ENCODE results near the gene FREM3.

Gene FREM3

GRCh38 chr4:143616771-143617170 lies 83.7 kb downstream of the FREM3 start:
- Histone ChIP-seq H3K27me3 (ENCODE audit: control insufficient read depth in 1 of 2, insufficient read depth in 1 of 2, low read length in 2 of 2) (peaks cover 0 to 32% of the 10 kb centered on the region in 2 experiments), H4K8ac (ENCODE audit: low read length) (no peak overlapping the region), H4K91ac (ENCODE audit: low read length) (no peak overlapping the region), H3K9ac (ENCODE audit: low read length) (no peak overlapping the region), H3K4me1 (ENCODE audit: control insufficient read depth, insufficient read depth, low read depth, low read length) (no peaks in the 10 kb centered on the region), H3K4me2 (ENCODE audit: low read length, poor library complexity, severe bottlenecking) (no peak overlapping the region), H2AFZ (ENCODE audit: low read depth, low read length) (no peak overlapping the region), H3K27ac (ENCODE audit: low read length, poor library complexity, severe bottlenecking) (no peak overlapping the region), H3K18ac (ENCODE audit: low read depth in 1 of 2, low read length in 2 of 2) (no peak overlapping the region), H2AK5ac (ENCODE audit: low read length, severe bottlenecking) (no peak overlapping the region), H3K9me3 (ENCODE audit: control insufficient read depth, low read length) (no peaks in the 10 kb centered on the region), H3K4me3 (ENCODE audit: insufficient read depth in 1 of 2, low read depth in 1 of 2, low read length in 2 of 2) (no peak overlapping the region), H3K79me1 (replicated peaks; ENCODE audit: low read length, poor library complexity, severe bottlenecking) (no peaks in the 10 kb centered on the region), H2BK12ac (ENCODE audit: low read length in 2 of 2) (no peak overlapping the region), H2BK5ac (ENCODE audit: low read depth, low read length, poor library complexity, severe bottlenecking) (no peak overlapping the region), H2BK120ac (ENCODE audit: low read depth, low read length) (no peak overlapping the region), H3K4ac (ENCODE audit: low read depth in 1 of 2, low read length in 2 of 2) (no peak overlapping the region), H3K36me3 (ENCODE audit: control insufficient read depth in 1 of 2, insufficient read depth in 2 of 2, low read depth in 1 of 2, low read length in 2 of 2) (no peaks in the 10 kb centered on the region), H3K23ac (ENCODE audit: low read length in 2 of 2) (no peak overlapping the region), H3K14ac (ENCODE audit: low read length in 2 of 2) (no peak overlapping the region), H2BK15ac (ENCODE audit: low read depth, poor library complexity, severe bottlenecking) (no peak overlapping the region)
- WGBS, result 95% methylated on average over 8 of the region's 8 CpGs
- DNase-seq, result no peak

- 54% methylated on average over 4 of the region's 4 CpGs for WGBS
- Histone ChIP-seq H2BK5ac (ENCODE audit: low read depth, low read length, poor library complexity, severe bottlenecking) (no peak overlapping the region), H3K4ac (ENCODE audit: low read depth in 1 of 2, low read length in 2 of 2) (no peak overlapping the region), H3K9ac (ENCODE audit: low read length) (no peak overlapping the region), H3K23ac (ENCODE audit: low read length in 2 of 2) (no peak overlapping the region), H3K9me3 (ENCODE audit: control insufficient read depth, low read length) (no peaks in the 10 kb centered on the region), H3K4me3 (ENCODE audit: insufficient read depth in 1 of 2, low read depth in 1 of 2, low read length in 2 of 2) (no peak overlapping the region), H4K8ac (ENCODE audit: low read length) (no peak overlapping the region), H3K4me2 (ENCODE audit: low read length, poor library complexity, severe bottlenecking) (no peak overlapping the region), H3K4me1 (ENCODE audit: control insufficient read depth, insufficient read depth, low read depth, low read length) (no peaks in the 10 kb centered on the region), H3K14ac (ENCODE audit: low read length in 2 of 2) (no peak overlapping the region), H2BK12ac (ENCODE audit: low read length in 2 of 2) (no peak overlapping the region), H3K27ac (ENCODE audit: low read length, poor library complexity, severe bottlenecking) (no peak overlapping the region), H3K27me3 (ENCODE audit: control insufficient read depth in 1 of 2, insufficient read depth in 1 of 2, low read length in 2 of 2) (peaks cover 0 to 16% of the 10 kb centered on the region in 2 experiments), H2AFZ (ENCODE audit: low read depth, low read length) (no peak overlapping the region), H2BK120ac (ENCODE audit: low read depth, low read length) (no peak overlapping the region), H3K36me3 (ENCODE audit: control insufficient read depth in 1 of 2, insufficient read depth in 2 of 2, low read depth in 1 of 2, low read length in 2 of 2) (no peaks in the 10 kb centered on the region), H2AK5ac (ENCODE audit: low read length, severe bottlenecking) (no peak overlapping the region), H3K79me1 (replicated peaks; ENCODE audit: low read length, poor library complexity, severe bottlenecking) (no peaks in the 10 kb centered on the region), H4K91ac (ENCODE audit: low read length) (no peak overlapping the region), H3K18ac (ENCODE audit: low read depth in 1 of 2, low read length in 2 of 2) (no peak overlapping the region), H2BK15ac (ENCODE audit: low read depth, poor library complexity, severe bottlenecking) (no peak overlapping the region)
- DNase-seq, result no peak
These were observed 91.0 kb downstream of the FREM3 start for GRCh38 chr4:143609492-143609891.

- H3K9me3 ChIP-seq (ENCODE audit: control insufficient read depth, low read length), result no peaks in the 10 kb centered on the region
- WGBS, result 67% methylated on average over 1 of the region's 3 CpGs
- no peak for DNase-seq
- no peaks in the 10 kb centered on the region for H3K4me1 ChIP-seq (ENCODE audit: control insufficient read depth, insufficient read depth, low read depth, low read length)
- H3K18ac ChIP-seq (ENCODE audit: low read depth in 1 of 2, low read length in 2 of 2), result no peak overlapping the region
- no peak overlapping the region for H3K4me3 ChIP-seq (ENCODE audit: insufficient read depth in 1 of 2, low read depth in 1 of 2, low read length in 2 of 2)
- no peak overlapping the region for H4K8ac ChIP-seq (ENCODE audit: low read length)
- H2BK5ac ChIP-seq (ENCODE audit: low read depth, low read length, poor library complexity, severe bottlenecking), result no peak overlapping the region
- H4K91ac ChIP-seq (ENCODE audit: low read length), result no peak overlapping the region
- no peak overlapping the region for H3K14ac ChIP-seq (ENCODE audit: low read length in 2 of 2)
- no peak overlapping the region for H2AK5ac ChIP-seq (ENCODE audit: low read length, severe bottlenecking)
- no peak overlapping the region for H2AFZ ChIP-seq (ENCODE audit: low read depth, low read length)
- no peak overlapping the region for H3K4ac ChIP-seq (ENCODE audit: low read depth in 1 of 2, low read length in 2 of 2)
- peaks cover 0 to 12% of the 10 kb centered on the region in 2 experiments for H3K27me3 ChIP-seq (ENCODE audit: control insufficient read depth in 1 of 2, insufficient read depth in 1 of 2, low read length in 2 of 2)
- H3K23ac ChIP-seq (ENCODE audit: low read length in 2 of 2), result no peak overlapping the region
- no peak overlapping the region for H2BK12ac ChIP-seq (ENCODE audit: low read length in 2 of 2)
- no peaks in the 10 kb centered on the region for H3K36me3 ChIP-seq (ENCODE audit: control insufficient read depth in 1 of 2, insufficient read depth in 2 of 2, low read depth in 1 of 2, low read length in 2 of 2)
- H3K27ac ChIP-seq (ENCODE audit: low read length, poor library complexity, severe bottlenecking), result no peak overlapping the region
- no peak overlapping the region for H3K9ac ChIP-seq (ENCODE audit: low read length)
- no peak overlapping the region for H2BK15ac ChIP-seq (ENCODE audit: low read depth, poor library complexity, severe bottlenecking)
- no peaks in the 10 kb centered on the region for H3K79me1 ChIP-seq (replicated peaks; ENCODE audit: low read length, poor library complexity, severe bottlenecking)
- no peak overlapping the region for H3K4me2 ChIP-seq (ENCODE audit: low read length, poor library complexity, severe bottlenecking)
- no peak overlapping the region for H2BK120ac ChIP-seq (ENCODE audit: low read depth, low read length)
These were observed 94.0 kb downstream of the FREM3 start for GRCh38 chr4:143606480-143606879.

- Histone ChIP-seq H2BK120ac (ENCODE audit: low read depth, low read length) (no peak overlapping the region), H4K8ac (ENCODE audit: low read length) (no peak overlapping the region), H2AFZ (ENCODE audit: low read depth, low read length) (no peak overlapping the region), H3K4ac (ENCODE audit: low read depth in 1 of 2, low read length in 2 of 2) (no peak overlapping the region), H3K4me1 (ENCODE audit: control insufficient read depth, insufficient read depth, low read depth, low read length) (no peaks in the 10 kb centered on the region), H3K14ac (ENCODE audit: low read length in 2 of 2) (no peak overlapping the region), H3K4me3 (ENCODE audit: insufficient read depth in 1 of 2, low read depth in 1 of 2, low read length in 2 of 2) (no peak overlapping the region), H3K4me2 (ENCODE audit: low read length, poor library complexity, severe bottlenecking) (no peak overlapping the region), H3K23ac (ENCODE audit: low read length in 2 of 2) (no peak overlapping the region), H3K27me3 (ENCODE audit: control insufficient read depth in 1 of 2, insufficient read depth in 1 of 2, low read length in 2 of 2) (peaks cover 0 to 3% of the 10 kb centered on the region in 2 experiments), H4K91ac (ENCODE audit: low read length) (no peak overlapping the region), H2BK12ac (ENCODE audit: low read length in 2 of 2) (no peak overlapping the region), H3K18ac (ENCODE audit: low read depth in 1 of 2, low read length in 2 of 2) (no peak overlapping the region), H3K9me3 (ENCODE audit: control insufficient read depth, low read length) (no peaks in the 10 kb centered on the region), H3K36me3 (ENCODE audit: control insufficient read depth in 1 of 2, insufficient read depth in 2 of 2, low read depth in 1 of 2, low read length in 2 of 2) (no peaks in the 10 kb centered on the region), H3K79me1 (replicated peaks; ENCODE audit: low read length, poor library complexity, severe bottlenecking) (no peaks in the 10 kb centered on the region), H2AK5ac (ENCODE audit: low read length, severe bottlenecking) (no peak overlapping the region), H3K27ac (ENCODE audit: low read length, poor library complexity, severe bottlenecking) (no peak overlapping the region), H3K9ac (ENCODE audit: low read length) (no peak overlapping the region), H2BK15ac (ENCODE audit: low read depth, poor library complexity, severe bottlenecking) (no peak overlapping the region), H2BK5ac (ENCODE audit: low read depth, low read length, poor library complexity, severe bottlenecking) (no peak overlapping the region)
- 92% methylated on average over 1 of the region's 1 CpG for WGBS
- DNase-seq, result no peak
These were observed 100.6 kb downstream of the FREM3 start for GRCh38 chr4:143599827-143600226.
